ENCODE measurements around the gene ASPDH.
"Not testable (repeated sequence)": the region's sequence is repeated elsewhere in the genome, so short reads cannot be mapped to it uniquely, and the experiment has no call there.

The ASPDH gene

GRCh38 chr19:50480281-50481111 lies 33.2 kb downstream of the ASPDH start:
- in situ Hi-C loops (cut with MboI; ENCODE audit: low sequenced_read_pairs), result no loop called here

DNA sequence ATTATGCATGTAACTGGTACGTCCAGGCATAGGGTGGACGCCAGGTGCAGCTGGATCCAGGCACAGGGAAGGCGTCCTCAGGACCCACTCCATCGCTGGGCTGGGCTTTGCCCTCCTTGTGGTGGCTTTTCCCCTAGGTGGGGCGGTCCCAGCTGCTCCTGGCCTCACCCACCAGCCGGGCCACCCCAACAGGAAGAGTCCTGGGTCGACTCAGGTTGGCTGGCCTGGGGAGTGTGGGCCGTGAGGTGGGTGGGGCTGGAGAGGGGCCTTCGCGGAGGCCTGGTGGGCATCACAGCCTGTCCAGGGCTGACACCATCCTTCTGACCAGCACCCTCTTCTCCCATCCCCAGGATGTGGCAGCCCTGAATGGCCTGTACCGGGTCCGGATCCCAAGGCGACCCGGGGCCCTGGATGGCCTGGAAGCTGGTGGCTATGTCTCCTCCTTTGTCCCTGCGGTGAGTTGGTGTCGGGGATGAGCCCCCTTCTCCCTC lies 33.9 kb downstream of the ASPDH start:
- in situ Hi-C loops (cut with MboI; ENCODE audit: low sequenced_read_pairs), result no loop called here

DNA sequence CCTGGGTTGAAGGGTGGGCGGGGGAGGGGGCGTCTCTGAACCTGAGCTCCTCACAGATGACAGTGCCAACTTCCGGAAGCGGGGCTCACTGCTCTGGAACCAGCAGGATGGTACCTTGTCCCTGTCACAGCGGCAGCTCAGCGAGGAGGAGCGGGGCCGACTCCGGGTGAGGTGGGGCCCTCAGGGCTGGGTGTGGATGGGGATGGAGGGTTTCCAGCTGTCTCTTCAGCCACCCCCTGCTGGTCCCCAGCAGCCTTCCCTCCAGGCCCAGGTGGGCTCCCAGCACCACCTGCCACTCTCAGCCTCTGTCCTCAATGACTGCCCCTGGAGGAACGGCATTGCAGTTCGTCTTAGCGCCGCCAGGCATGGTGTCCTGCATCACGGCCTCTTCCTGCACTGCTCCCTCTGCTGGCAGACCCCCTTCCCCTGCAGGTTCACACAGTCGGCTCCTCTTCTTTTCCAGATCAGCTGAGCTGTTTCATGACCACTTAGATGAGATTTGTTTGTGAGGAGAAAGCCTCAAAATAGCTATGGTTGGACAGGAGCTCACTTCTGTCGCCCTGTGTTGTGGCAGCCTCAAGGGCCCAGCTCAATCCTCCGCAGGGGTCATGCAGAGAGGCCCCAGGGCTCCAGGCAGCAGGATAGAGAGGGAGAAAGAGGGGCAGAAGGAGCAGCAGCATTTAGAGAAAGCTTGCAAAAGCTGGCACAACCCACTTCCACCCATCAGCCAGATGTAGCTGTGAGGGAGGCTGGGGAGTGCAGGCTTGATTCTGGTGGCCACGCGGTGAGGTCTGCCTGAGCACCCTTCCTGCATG lies 34.6 kb downstream of the ASPDH start:
- in situ Hi-C loops (cut with MboI; ENCODE audit: low sequenced_read_pairs), result no loop called here

- in situ Hi-C loops (cut with MboI; ENCODE audit: low sequenced_read_pairs), result no loop called here
Observed at GRCh38 chr19:50477751-50478515, 35.8 kb downstream of the ASPDH start.

DNA sequence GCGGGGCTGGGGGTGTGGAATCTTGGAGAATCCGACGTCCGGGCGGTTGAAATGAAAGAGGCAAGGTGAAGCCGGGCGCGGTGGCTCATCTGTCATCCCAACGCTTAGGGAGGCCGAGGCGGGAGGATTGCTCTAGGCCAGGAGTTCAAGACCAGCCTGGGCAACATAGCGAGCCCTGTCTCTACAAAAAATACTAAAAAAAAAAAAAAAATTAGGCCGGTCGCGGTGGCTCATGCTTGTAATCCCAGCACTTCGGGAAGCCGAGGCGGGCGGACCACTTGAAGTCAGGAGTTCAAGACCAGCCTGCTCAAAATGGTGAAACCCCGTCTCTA lies 36.8 kb downstream of the ASPDH start:
- in situ Hi-C loops (cut with MboI; ENCODE audit: low sequenced_read_pairs), result no loop called here

GRCh38 chr19:50476224-50476906 lies 37.3 kb downstream of the ASPDH start, which contains the start of the genes EMC10 and GARIN5A:
TSS of gene EMC10 (plus strand) at chr19:50476507. CDS start at chr19:50476545, 38 bp downstream.
TSS of gene GARIN5A (minus strand) at chr19:50476848. CDS start at chr19:50476388, 460 bp downstream.
- in situ Hi-C loops (cut with MboI; ENCODE audit: low sequenced_read_pairs), result no loop called here

- in situ Hi-C loops (cut with MboI; ENCODE audit: low sequenced_read_pairs), result no loop called here
Observed at GRCh38 chr19:50475736-50476223, 37.9 kb downstream of the ASPDH start.

DNA sequence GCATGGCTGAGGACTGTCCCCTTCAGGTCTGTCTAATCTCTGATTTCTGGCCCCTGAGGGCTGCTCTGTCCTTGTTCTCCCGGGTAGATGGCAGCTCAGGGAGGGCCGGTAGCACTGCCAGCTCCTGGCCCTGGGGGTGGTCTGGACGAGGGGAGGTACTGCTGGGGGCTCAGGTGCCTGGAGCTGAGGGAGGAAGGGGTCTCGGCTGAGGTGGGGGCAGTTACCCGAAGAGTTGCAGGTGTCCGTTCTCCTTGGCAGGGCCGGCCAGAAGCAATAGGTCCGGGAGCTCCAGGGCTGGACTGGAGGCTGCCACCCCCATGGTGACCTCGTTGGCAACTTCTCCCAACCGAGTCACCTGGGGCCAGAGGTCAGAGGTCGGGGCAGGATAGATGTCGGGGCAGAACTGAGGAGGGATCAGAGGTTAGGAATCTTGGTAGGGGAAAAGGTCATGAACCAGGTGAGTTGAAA lies 38.6 kb downstream of the ASPDH start:
- in situ Hi-C loops (cut with MboI; ENCODE audit: low sequenced_read_pairs), result no loop called here

DNA sequence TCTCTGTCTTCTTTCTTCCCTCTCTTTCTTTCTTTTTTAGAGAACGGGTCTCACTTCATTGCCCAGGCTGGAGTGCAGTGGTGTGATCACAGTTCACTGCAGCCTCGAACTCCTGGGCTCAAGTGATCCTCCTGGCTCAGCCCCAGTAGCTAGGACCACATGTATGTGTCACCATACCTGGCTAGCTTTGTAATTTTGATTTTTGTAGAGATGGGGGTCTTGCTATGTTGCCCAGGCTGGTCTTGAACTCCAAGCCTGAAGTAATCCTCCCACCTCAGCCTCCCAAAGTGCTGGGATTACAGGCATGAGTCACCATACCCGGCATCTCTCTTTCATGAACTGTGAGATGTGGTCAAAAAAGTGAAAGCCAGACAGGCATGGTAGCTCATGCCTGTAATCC lies 40.4 kb downstream of the ASPDH start:
- in situ Hi-C loops (cut with MboI; ENCODE audit: low sequenced_read_pairs), result not testable (repeated sequence)

- in situ Hi-C loops (cut with MboI; ENCODE audit: low sequenced_read_pairs), result no loop called here
Observed at GRCh38 chr19:50468818-50469217, 44.9 kb downstream of the ASPDH start.

- in situ Hi-C loops (cut with MboI; ENCODE audit: low sequenced_read_pairs), result no loop called here
Observed at GRCh38 chr19:50467566-50467965, 46.1 kb downstream of the ASPDH start.

DNA sequence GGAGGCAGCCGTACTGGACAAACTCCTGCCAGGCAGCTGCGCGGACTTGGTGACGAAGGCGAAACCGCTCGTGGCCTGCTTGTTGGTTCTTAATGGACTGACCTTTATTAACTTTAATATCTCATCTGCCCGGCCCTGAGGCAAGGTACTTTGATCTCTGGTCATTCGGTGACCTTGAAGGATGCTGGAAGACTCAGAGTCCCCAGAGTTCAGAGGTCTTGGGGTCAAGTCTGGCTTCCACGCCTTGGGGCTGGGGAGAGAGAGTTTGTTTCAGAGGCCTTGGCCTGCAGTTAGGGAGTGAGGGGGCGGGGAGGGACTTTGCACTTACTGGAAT lies 47.0 kb downstream of the ASPDH start:
- in situ Hi-C loops (cut with MboI; ENCODE audit: low sequenced_read_pairs), result no loop called here

DNA sequence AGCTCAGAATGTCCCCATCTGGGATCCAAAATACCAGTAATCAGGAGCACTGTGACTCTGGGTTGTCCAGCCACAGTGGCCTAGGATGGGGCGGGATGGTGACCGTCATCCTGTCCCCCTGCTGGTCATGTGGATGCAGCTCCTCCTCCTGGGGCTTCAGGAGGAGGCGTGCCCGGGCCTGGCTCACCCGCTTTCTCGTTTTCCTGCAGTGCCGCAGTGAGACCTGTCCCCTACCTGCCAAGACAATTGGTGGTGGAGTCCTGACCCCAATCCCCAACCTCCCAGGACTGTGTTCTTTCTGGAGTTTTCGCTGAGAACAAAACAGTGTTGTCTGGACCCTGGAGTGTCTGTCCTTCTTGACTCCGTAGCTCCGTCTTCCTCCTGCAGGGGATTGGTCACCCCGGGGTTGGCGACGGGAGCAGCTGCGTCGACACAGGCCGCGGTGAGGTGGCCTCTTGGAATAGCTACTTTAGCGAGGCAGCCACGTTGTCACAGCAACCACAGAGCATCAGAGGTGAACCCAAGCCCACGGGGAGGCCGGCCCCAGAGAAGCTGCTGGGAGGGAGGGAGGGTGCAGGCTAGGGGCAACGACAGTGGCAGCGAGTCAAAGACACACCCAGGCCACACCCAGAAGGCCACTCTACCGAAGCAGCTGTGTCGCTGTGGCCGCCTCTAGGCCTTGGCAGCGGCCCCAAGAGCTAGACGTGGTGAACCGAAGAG lies 47.6 kb downstream of the ASPDH start:
- in situ Hi-C loops (cut with MboI; ENCODE audit: low sequenced_read_pairs), result no loop called here

- in situ Hi-C loops (cut with MboI; ENCODE audit: low sequenced_read_pairs), result no loop called here
Observed at GRCh38 chr19:50465000-50465399, 48.7 kb downstream of the ASPDH start.

DNA sequence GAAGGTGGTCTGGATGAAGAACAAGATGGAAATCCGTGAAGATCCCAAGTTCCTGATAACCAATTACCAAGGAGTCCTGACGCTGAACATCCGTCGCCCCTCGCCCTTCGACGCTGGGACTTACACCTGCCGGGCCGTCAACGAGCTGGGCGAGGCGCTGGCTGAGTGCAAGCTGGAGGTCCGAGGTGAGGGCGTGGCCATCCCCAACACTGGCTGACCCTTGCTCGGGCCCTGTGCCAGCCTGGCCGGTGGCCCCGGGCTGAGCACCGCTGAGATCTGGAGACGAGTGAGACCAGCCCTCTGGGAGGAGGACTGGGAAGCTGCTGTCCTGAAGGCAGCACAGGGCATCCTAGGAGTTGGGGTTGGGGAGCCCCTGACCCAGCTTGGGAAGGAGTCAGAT lies 49.4 kb downstream of the ASPDH start:
- in situ Hi-C loops (cut with MboI; ENCODE audit: low sequenced_read_pairs), result no loop called here

- in situ Hi-C loops (cut with MboI; ENCODE audit: low sequenced_read_pairs), result no loop called here
Observed at GRCh38 chr19:50462970-50463369, 50.7 kb downstream of the ASPDH start.

Data from hTERT RPE-1 (cell line).